Ovary (tissue), 3 donors: ENCODE data around the gene CADPS2.

Experiments
- EP300 ChIP-seq: sonication (generic); formaldehyde crosslinking; IDR thresholded peaks from one replicate; pipeline ENCODE4 v1.6.1; 2017; ENCODE audit warnings: antibody characterized with exemption
- TF ChIP-seq, protein P1 (sequence below), 3 donors: fragments of 450-650 bp in 2 of 3; fragments of 200-600 bp in 1 of 3; IDR thresholded peaks; one replicate each; pipeline versions ENCODE4 v1.5.1 to v1.8.0; 2016 to 2022; ENCODE audit warnings: antibody characterized with exemption in 3 of 3, mild to moderate bottlenecking in 1 of 3
- donor health status: DM: no; HTN: no; CAD: no.

DNA sequence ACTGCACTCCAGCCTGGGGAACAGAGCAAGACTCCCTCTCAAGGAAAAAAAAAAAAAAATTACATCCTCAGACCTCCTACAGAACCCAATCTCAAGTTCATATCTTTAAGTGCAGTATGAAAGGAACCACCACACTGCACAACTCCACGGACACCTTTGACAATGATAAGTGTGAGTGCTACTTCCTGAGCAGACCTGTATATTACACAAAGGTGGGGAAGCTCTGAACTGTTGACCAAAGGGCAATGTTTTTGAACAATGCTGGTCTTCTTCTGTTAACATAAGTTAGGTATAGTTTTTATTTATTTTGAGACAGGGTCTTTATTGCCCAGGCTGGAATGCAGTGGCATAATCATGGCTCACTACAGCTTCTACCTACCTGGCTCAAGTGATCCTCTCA, 129.4 kb downstream of the CADPS2 start:
- TF ChIP-seq, protein P1, sequence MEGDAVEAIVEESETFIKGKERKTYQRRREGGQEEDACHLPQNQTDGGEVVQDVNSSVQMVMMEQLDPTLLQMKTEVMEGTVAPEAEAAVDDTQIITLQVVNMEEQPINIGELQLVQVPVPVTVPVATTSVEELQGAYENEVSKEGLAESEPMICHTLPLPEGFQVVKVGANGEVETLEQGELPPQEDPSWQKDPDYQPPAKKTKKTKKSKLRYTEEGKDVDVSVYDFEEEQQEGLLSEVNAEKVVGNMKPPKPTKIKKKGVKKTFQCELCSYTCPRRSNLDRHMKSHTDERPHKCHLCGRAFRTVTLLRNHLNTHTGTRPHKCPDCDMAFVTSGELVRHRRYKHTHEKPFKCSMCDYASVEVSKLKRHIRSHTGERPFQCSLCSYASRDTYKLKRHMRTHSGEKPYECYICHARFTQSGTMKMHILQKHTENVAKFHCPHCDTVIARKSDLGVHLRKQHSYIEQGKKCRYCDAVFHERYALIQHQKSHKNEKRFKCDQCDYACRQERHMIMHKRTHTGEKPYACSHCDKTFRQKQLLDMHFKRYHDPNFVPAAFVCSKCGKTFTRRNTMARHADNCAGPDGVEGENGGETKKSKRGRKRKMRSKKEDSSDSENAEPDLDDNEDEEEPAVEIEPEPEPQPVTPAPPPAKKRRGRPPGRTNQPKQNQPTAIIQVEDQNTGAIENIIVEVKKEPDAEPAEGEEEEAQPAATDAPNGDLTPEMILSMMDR (IDR thresholded peaks at IDR 0.05) = no peak
- no peak for TF ChIP-seq EP300
